Neutrophil (primary cell): Measurements from ENCODE around the gene HLA-DMB.

Experiments
- H3K27ac ChIP-seq: fragments of 200-600 bp; sonication (generic); 2 replicates; pipeline ENCODE4 v1.5.1; 2016; ENCODE audit warnings: mild to moderate bottlenecking, moderate library complexity
- H3K27me3 ChIP-seq: fragments of 200-600 bp; sonication (generic); 2 replicates; pipeline ENCODE4 v1.6.0; 2016; ENCODE audit warnings: mild to moderate bottlenecking
- H3K36me3 ChIP-seq: fragments of 200-600 bp; sonication (generic); 2 replicates; pipeline ENCODE4 v1.5.1; 2017
- H3K4me1 ChIP-seq, 2 experiments: fragments of 200-600 bp in 1 of 2; sonication (generic) in 1 of 2; 1 replicate in 1 of 2; 2 replicates in 1 of 2; pipeline versions ENCODE4 v1.5.1 to v1.6.1; 2013 to 2016; ENCODE audit warnings: low read depth in 1 of 2, low read length in 1 of 2, mild to moderate bottlenecking in 1 of 2, moderate library complexity in 1 of 2; ENCODE audit not compliant: control insufficient read depth in 1 of 2, insufficient read depth in 1 of 2
- H3K4me3 ChIP-seq, 2 experiments: fragments of 200-600 bp in 1 of 2; sonication (generic) in 1 of 2; 1 replicate in 1 of 2; 2 replicates in 1 of 2; pipeline ENCODE4 v1.5.1; 2013 to 2016; ENCODE audit warnings: low read depth in 1 of 2, low read length in 1 of 2, mild to moderate bottlenecking in 1 of 2, moderate library complexity in 1 of 2
- H3K9me3 ChIP-seq: fragments of 200-600 bp; sonication (generic); 2 replicates; pipeline ENCODE4 v1.5.1; 2016
- TF ChIP-seq, protein P1 (sequence below): fragments of 200-600 bp; sonication (generic); IDR thresholded peaks from 2 replicates; pipeline ENCODE4 v1.5.1; 2016; ENCODE audit warnings: antibody characterized with exemption

The HLA-DMB gene

DNA sequence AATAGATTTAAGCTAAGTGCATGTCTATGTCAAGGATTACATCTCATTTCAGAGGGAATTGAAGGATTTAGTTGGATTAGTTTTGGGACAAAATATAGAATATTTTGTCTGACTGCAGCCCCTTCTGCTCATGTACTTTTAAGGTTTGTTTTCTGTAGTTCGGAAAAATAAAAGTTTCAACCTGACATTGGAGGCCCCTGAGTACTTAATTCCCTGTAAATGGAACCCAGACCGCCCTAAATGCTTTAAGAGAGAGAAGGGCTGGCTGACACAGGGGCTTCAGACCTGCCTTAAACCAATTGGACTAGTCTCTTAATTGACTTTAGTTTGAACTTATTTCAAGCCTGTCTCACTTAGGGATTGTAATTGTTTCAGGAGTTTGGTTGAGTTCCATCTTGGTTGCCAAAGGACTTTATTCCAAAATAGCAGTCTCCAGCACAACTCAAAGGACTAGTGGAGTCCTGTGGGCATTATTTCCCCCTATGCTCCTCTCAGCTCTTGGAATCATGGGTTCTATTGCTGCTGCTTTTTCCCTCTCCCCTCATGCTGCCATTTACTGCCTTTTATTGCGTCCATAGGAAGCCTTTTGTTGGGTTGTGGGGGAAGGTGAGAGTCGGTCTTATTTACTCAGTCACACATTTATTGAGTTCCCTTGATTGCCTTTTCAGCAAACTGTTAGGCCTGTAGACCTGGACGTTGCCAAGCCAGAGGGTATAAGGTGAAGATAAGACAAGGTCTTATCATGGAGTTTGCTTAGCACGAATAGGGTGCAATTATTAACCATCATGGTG is 42.1 kb upstream of the HLA-DMB start:
- Histone ChIP-seq H3K4me3 (no peak overlapping the region), H3K36me3 (peaks cover 46% of the 10 kb centered on the region), H3K4me1 (peaks cover 0 to 7% of the 10 kb centered on the region in 2 experiments), H3K9me3 (no peaks in the 10 kb centered on the region), H3K27me3 (no peaks in the 10 kb centered on the region), H3K27ac (no peak overlapping the region)
- TF ChIP-seq, protein P1, sequence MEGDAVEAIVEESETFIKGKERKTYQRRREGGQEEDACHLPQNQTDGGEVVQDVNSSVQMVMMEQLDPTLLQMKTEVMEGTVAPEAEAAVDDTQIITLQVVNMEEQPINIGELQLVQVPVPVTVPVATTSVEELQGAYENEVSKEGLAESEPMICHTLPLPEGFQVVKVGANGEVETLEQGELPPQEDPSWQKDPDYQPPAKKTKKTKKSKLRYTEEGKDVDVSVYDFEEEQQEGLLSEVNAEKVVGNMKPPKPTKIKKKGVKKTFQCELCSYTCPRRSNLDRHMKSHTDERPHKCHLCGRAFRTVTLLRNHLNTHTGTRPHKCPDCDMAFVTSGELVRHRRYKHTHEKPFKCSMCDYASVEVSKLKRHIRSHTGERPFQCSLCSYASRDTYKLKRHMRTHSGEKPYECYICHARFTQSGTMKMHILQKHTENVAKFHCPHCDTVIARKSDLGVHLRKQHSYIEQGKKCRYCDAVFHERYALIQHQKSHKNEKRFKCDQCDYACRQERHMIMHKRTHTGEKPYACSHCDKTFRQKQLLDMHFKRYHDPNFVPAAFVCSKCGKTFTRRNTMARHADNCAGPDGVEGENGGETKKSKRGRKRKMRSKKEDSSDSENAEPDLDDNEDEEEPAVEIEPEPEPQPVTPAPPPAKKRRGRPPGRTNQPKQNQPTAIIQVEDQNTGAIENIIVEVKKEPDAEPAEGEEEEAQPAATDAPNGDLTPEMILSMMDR, result no peak

DNA sequence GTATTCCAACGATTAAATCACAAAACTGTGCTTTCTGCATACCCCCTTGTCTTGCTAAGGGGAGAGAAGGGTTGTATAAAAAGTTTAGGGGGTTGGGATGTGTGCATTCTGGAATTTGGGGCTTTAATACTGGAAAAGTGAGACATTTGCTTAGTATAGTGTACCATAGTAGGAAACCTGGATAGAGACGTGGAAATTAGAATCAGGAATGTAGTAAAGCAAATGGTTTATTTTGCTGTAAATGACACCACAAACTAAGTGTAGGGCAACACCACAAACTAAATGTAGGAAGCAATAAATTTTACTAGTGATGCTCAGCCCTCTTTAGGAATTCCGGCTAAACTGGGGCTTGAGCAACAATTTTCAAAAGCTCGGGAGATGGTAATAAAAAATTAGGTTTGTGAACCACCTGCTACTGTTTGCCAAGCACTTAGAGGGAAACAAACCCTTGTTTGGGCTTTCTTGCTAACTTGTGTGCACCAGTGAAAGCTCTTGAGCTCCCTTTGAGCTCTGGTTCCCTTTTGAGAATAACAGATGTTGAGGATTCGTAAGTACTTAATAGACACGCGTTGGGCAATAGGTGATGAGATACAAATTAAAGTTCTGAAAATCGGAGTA is 41.4 kb upstream of the HLA-DMB start:
- Histone ChIP-seq H3K9me3 (no peaks in the 10 kb centered on the region), H3K4me3 (no peak overlapping the region), H3K36me3 (peaks cover 53% of the 10 kb centered on the region), H3K4me1 (peaks cover 0 to 14% of the 10 kb centered on the region in 2 experiments), H3K27me3 (no peaks in the 10 kb centered on the region), H3K27ac (peak overlapping the region; percentile 35)
- TF ChIP-seq, protein P1, result no peak

DNA sequence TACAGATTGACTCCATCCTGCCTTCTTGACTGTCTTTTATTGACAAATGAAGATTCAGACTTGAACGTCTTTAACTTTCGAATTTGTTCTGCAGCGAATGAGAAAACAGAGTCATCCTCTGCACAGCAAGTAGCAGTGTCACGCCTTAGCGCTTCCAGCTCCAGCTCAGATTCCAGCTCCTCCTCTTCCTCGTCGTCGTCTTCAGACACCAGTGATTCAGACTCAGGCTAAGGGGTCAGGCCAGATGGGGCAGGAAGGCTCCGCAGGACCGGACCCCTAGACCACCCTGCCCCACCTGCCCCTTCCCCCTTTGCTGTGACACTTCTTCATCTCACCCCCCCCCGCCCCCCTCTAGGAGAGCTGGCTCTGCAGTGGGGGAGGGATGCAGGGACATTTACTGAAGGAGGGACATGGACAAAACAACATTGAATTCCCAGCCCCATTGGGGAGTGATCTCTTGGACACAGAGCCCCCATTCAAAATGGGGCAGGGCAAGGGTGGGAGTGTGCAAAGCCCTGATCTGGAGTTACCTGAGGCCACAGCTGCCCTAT is 39.7 kb upstream of the HLA-DMB start:
- no peak overlapping the region for H3K27ac ChIP-seq
- H3K4me1 ChIP-seq, result peaks cover 13 to 29% of the 10 kb centered on the region in 2 experiments
- TF ChIP-seq, protein P1, result no peak
- peaks cover 69% of the 10 kb centered on the region for H3K36me3 ChIP-seq
- no peaks in the 10 kb centered on the region for H3K27me3 ChIP-seq
- H3K9me3 ChIP-seq, result no peaks in the 10 kb centered on the region
- no peak overlapping the region for H3K4me3 ChIP-seq

DNA sequence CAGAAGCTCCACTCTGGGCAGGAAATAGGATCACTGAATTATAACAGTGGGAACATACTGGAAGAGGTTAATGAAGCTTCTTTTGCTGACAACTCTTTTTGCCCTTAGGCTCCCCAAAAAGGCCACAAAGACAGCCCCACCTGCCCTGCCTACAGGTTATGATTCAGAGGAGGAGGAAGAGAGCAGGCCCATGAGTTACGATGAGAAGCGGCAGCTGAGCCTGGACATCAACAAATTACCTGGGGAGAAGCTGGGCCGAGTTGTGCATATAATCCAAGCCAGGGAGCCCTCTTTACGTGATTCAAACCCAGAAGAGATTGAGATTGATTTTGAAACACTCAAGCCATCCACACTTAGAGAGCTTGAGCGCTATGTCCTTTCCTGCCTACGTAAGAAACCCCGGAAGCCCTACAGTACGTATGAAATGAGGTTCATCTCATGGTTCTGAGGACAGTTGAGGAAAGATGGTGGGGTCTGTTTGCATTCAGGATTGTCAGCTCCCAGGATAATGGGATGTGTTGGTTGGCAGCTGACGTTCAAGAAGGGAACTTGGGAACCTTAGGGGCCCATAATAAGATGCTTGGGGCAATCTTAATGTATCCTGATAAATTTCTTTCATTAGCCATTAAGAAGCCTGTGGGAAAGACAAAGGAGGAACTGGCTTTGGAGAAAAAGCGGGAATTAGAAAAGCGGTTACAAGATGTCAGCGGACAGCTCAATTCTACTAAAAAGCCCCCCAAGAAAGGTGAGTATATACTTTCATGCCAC is 39.1 kb upstream of the HLA-DMB start:
- H3K4me3 ChIP-seq, result no peak overlapping the region
- H3K36me3 ChIP-seq, result peaks cover 76% of the 10 kb centered on the region
- TF ChIP-seq, protein P1, result no peak
- no peaks in the 10 kb centered on the region for H3K27me3 ChIP-seq
- H3K4me1 ChIP-seq, result peaks cover 20 to 36% of the 10 kb centered on the region in 2 experiments
- no peak overlapping the region for H3K27ac ChIP-seq
- no peaks in the 10 kb centered on the region for H3K9me3 ChIP-seq

DNA sequence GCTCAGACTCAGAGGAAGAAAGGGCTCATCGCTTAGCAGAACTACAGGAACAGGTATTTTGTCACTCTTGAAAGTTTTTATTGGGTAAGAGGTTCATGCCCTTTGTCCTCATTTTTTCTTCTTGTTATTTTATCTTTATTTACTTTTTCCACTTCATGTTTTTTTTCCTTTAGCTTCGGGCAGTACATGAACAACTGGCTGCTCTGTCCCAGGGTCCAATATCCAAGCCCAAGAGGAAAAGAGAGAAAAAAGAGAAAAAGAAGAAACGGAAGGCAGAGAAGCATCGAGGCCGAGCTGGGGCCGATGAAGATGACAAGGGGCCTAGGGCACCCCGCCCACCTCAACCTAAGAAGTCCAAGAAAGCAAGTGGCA is 37.1 kb upstream of the HLA-DMB start:
- no peaks in the 10 kb centered on the region for H3K27me3 ChIP-seq
- H3K27ac ChIP-seq, result peak overlapping the region; percentile 68
- TF ChIP-seq, protein P1, result no peak
- peaks cover 84% of the 10 kb centered on the region for H3K36me3 ChIP-seq
- H3K4me1 ChIP-seq, result peaks cover 30 to 55% of the 10 kb centered on the region in 2 experiments
- H3K9me3 ChIP-seq, result no peaks in the 10 kb centered on the region
- H3K4me3 ChIP-seq, result no peak overlapping the region
